SU-DHL-6 (cell line): ENCODE results near the gene TFAP2E.

Source experiments
- CTCF ChIP-seq: fragments of 200-600 bp; sonication (generic); IDR thresholded peaks from one replicate; pipeline ENCODE4 v1.5.1; 2017; ENCODE audit warnings: antibody characterized with exemption, mild to moderate bottlenecking, low read length, moderate library complexity; ENCODE audit not compliant: insufficient read depth, poor library complexity, severe bottlenecking
- EZH2phosphoT487 ChIP-seq: fragments of 200-600 bp; sonication (generic), shearing (Covaris generic); conservative IDR thresholded peaks from 2 replicates; pipeline ENCODE4 v1.6.1; 2018; ENCODE audit warnings: mild to moderate bottlenecking, antibody characterized with exemption, low read length, moderate library complexity, mixed read lengths

- TF ChIP-seq CTCF (no peak), EZH2phosphoT487 (no peak)
These were observed 5.1 kb upstream of the TFAP2E start for GRCh38 chr1:35567947-35568558.
